Neutrophil (primary cell): ENCODE measurements around the gene TP63.

ENCODE experiments used
- H3K27ac ChIP-seq: fragments of 200-600 bp; sonication (generic); 2 replicates; pipeline ENCODE4 v1.5.1; 2016; ENCODE audit warnings: mild to moderate bottlenecking, moderate library complexity
- H3K27me3 ChIP-seq: fragments of 200-600 bp; sonication (generic); 2 replicates; pipeline ENCODE4 v1.6.0; 2016; ENCODE audit warnings: mild to moderate bottlenecking
- H3K36me3 ChIP-seq: fragments of 200-600 bp; sonication (generic); 2 replicates; pipeline ENCODE4 v1.5.1; 2017
- H3K4me1 ChIP-seq, 2 experiments: fragments of 200-600 bp in 1 of 2; sonication (generic) in 1 of 2; 1 replicate in 1 of 2; 2 replicates in 1 of 2; pipeline versions ENCODE4 v1.5.1 to v1.6.1; 2013 to 2016; ENCODE audit warnings: low read depth in 1 of 2, low read length in 1 of 2, mild to moderate bottlenecking in 1 of 2, moderate library complexity in 1 of 2; ENCODE audit not compliant: control insufficient read depth in 1 of 2, insufficient read depth in 1 of 2
- H3K4me3 ChIP-seq, 2 experiments: fragments of 200-600 bp in 1 of 2; sonication (generic) in 1 of 2; 1 replicate in 1 of 2; 2 replicates in 1 of 2; pipeline ENCODE4 v1.5.1; 2013 to 2016; ENCODE audit warnings: low read depth in 1 of 2, low read length in 1 of 2, mild to moderate bottlenecking in 1 of 2, moderate library complexity in 1 of 2
- H3K9me3 ChIP-seq: fragments of 200-600 bp; sonication (generic); 2 replicates; pipeline ENCODE4 v1.5.1; 2016
- TF ChIP-seq, protein P1 (sequence below): fragments of 200-600 bp; sonication (generic); IDR thresholded peaks from 2 replicates; pipeline ENCODE4 v1.5.1; 2016; ENCODE audit warnings: antibody characterized with exemption

TP63 gene

DNA sequence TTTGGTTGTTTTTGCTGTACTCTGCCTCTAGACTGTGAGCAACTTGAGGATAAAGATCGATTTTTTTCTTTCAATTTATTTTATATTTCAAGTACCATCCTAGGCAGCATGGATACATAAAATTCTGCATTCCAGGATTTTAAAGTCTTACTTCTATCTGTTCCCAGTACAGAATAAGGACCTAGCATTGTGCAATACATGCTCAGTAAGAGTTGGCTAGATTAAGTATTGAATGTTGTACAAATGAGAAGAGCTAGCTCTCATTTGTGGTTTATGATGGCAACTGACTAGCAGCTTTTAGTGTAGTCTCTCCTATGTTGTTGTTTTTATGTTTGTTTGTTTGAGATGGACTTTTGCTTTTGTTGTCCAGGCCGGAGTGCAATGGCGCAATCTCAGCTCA, 222.7 kb downstream of the TP63 start:
- Histone ChIP-seq H3K4me3 (no peak overlapping the region), H3K9me3 (no peaks in the 10 kb centered on the region), H3K4me1 (no peaks in the 10 kb centered on the region), H3K36me3 (no peaks in the 10 kb centered on the region), H3K27me3 (no peaks in the 10 kb centered on the region), H3K27ac (no peak overlapping the region)
- TF ChIP-seq, protein P1, sequence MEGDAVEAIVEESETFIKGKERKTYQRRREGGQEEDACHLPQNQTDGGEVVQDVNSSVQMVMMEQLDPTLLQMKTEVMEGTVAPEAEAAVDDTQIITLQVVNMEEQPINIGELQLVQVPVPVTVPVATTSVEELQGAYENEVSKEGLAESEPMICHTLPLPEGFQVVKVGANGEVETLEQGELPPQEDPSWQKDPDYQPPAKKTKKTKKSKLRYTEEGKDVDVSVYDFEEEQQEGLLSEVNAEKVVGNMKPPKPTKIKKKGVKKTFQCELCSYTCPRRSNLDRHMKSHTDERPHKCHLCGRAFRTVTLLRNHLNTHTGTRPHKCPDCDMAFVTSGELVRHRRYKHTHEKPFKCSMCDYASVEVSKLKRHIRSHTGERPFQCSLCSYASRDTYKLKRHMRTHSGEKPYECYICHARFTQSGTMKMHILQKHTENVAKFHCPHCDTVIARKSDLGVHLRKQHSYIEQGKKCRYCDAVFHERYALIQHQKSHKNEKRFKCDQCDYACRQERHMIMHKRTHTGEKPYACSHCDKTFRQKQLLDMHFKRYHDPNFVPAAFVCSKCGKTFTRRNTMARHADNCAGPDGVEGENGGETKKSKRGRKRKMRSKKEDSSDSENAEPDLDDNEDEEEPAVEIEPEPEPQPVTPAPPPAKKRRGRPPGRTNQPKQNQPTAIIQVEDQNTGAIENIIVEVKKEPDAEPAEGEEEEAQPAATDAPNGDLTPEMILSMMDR, result no peak

DNA sequence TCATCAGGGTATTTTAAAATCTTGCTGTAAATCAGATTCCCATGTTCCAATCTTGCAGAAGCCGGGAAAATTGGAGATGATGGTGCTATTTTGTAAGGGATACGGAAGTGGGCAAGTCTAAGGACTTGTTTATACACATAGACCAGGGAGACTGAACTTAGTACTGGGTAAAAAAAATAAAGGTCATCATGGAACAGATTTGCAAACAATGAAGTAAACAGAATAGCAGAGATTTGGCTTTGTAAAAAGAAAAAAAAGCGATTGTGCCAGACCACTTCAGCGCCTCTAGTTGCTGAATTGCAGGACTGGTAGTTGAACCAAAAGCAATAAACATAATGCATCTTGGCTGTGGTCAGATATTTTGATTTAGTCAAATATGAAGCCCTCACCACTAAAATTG, 229.1 kb downstream of the TP63 start:
- no peak overlapping the region for H3K27ac ChIP-seq
- H3K27me3 ChIP-seq, result no peaks in the 10 kb centered on the region
- no peaks in the 10 kb centered on the region for H3K36me3 ChIP-seq
- TF ChIP-seq, protein P1, result no peak
- H3K9me3 ChIP-seq, result no peaks in the 10 kb centered on the region
- no peaks in the 10 kb centered on the region for H3K4me1 ChIP-seq
- H3K4me3 ChIP-seq, result no peak overlapping the region

DNA sequence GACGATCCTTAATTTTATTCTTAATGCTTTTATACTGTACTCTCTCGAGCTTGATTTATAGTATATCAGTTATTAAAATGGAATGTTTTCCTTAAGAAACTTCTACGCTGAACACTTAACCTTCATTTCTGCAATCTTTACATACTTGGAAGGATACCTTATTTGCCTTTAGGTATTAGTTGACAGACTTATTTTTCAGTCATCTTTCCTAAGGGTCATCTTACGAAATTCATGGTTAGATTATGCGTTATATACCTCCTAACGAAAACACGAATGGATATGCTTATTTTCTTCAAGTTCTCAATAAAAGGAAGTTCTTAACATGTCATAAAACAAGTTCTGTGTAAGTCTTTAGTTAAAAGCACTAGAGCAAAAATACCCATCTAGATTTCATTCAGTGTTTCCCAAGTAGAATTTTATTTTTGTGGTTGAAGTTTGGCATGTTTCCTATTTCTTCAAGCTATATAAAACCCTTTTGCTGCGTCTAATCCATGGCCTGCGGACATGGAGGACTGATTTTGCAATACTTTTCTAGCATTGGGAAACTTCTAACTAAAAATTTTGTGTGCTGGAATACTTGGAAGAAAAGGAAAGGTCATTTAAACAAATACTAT, 231.3 kb downstream of the TP63 start:
- Histone ChIP-seq H3K9me3 (no peaks in the 10 kb centered on the region), H3K36me3 (no peaks in the 10 kb centered on the region), H3K27me3 (no peaks in the 10 kb centered on the region), H3K27ac (no peak overlapping the region), H3K4me1 (no peaks in the 10 kb centered on the region), H3K4me3 (no peak overlapping the region)
- TF ChIP-seq, protein P1, result no peak

DNA sequence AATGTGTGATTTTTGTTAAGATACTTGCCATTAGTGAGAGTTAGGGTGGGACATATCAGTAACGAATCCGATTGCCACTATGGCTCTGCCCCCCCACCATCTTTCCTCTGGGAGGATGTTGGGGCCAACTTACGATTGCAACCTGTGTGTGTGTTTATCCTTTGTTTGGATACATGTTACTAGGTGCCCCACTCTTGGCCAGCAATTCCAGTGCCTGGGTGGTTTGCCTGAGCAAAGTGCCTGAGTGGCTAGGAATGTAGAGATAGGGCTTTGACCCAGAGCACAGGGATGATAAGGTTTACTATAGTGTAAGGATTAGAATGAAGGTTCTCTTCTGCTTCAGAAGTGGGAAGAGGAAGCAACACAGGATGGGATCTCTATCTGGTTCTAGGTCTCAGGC, 231.8 kb downstream of the TP63 start:
- Histone ChIP-seq H3K9me3 (no peaks in the 10 kb centered on the region), H3K4me3 (no peak overlapping the region), H3K27me3 (no peaks in the 10 kb centered on the region), H3K4me1 (no peaks in the 10 kb centered on the region), H3K27ac (no peak overlapping the region), H3K36me3 (no peaks in the 10 kb centered on the region)
- TF ChIP-seq, protein P1, result no peak

DNA sequence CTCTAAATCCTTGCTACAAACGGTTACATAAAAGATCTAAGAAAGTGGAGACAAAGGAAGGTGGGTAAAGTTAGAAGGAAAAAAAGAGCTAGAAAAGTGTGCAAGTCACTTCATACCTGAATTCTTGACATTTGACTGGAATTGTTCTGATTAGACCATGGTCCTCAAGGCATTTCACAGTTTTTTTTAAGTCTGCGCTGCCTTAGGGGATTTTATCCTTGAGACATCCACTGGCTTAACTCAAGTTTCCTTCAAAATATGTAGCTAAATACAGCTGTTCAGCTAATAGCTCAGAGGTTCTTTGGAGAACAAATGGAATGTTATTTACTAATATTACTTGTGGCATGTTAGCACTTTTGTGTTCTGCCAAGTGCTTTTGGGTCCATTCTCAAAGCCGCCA, 236.9 kb downstream of the TP63 start:
- H3K27ac ChIP-seq, result no peak overlapping the region
- H3K36me3 ChIP-seq, result no peaks in the 10 kb centered on the region
- H3K4me1 ChIP-seq, result no peaks in the 10 kb centered on the region
- no peak overlapping the region for H3K4me3 ChIP-seq
- H3K27me3 ChIP-seq, result no peaks in the 10 kb centered on the region
- no peaks in the 10 kb centered on the region for H3K9me3 ChIP-seq
- TF ChIP-seq, protein P1, result no peak

DNA sequence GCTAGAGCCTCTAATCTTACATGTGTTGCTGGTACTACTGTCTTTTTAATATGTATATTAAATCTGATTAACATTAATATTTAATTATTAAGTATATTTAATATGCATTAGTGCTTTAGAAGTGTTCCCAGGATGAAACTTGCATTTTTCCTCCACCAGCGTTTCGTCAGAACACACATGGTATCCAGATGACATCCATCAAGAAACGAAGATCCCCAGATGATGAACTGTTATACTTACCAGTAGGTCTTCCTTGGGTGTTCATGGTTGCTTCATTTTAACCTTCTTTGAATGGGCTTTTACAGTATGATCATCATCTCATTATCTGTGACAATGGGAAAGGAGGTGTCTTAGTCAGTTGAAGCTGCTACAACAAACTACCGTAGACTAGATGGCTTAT, 238.0 kb downstream of the TP63 start:
- no peaks in the 10 kb centered on the region for H3K36me3 ChIP-seq
- TF ChIP-seq, protein P1, result no peak
- no peak overlapping the region for H3K4me3 ChIP-seq
- no peak overlapping the region for H3K27ac ChIP-seq
- no peaks in the 10 kb centered on the region for H3K9me3 ChIP-seq
- H3K4me1 ChIP-seq, result no peaks in the 10 kb centered on the region
- no peaks in the 10 kb centered on the region for H3K27me3 ChIP-seq
